ENCODE data around the gene MORN3.

DNA sequence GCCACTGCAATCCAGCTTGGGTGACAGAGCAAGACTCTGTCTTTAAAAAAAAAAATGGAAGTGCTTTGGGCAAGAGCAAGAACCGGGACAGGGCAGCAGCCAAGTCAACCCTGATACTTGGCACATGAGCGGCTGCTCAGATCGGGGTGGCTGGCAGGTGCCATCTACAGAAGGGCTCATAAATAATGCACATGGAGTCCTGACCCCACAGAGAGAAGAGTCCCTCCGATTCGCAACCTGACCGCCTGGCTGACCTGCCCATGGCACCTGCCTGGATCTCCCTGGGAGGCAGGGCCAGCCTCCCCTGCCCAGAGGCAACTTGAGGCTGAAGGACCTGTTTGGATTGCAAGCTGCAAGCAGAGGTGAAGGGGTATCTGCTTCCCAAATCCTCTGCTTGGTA is 33.5 kb upstream of the MORN3 start:
- TF ChIP-seq CTCF (IDR thresholded peaks at IDR 0.05) (no peak), ZNF121 (CRISPR knock-in tag; IDR thresholded peaks at IDR 0.05) (no peak)

Data from WTC11 (cell line).